Heart right ventricle (tissue), 16 donors: Measurements from ENCODE around the gene FGF2. TPM values are rescaled to one million over a fixed set of nuclear protein-coding genes. Genes with fewer than 3 reads are reported as not detected.
"Not testable (repeated sequence)": the region's sequence is repeated elsewhere in the genome, so short reads cannot be mapped to it uniquely, and the experiment has no call there.

Experiments used
- ATAC-seq, 8 donors: fragments of 200-7000 bp; cut with Tn5 transposase; one replicate each; pipeline ENCODE4 v1.9.1; 2020; ENCODE audit warnings: mild to moderate bottlenecking in 8 of 8, moderate library complexity in 8 of 8, moderate number of reproducible peaks in 1 of 8
- DNase-seq, 2 donors: peaks; one replicate each; pipeline ENCODE4 v3.0.0-alpha.2; 2020
- H3K27ac ChIP-seq, 10 donors: fragments of 200-600 bp; sonication (generic) in 2 of 10; one replicate each; pipeline versions ENCODE4 v1.5.0 to v1.8.0; 2020 to 2022; ENCODE audit warnings: mild to moderate bottlenecking in 3 of 10
- H3K27me3 ChIP-seq, 7 donors: fragments of 200-600 bp; one replicate each; pipeline ENCODE4 v1.8.0; 2021 to 2022; ENCODE audit warnings: mild to moderate bottlenecking in 2 of 7
- H3K36me3 ChIP-seq, 9 donors: fragments of 200-600 bp; sonication (generic) in 1 of 9; one replicate each; pipeline versions ENCODE4 v1.5.0 to v1.8.0; 2020 to 2022; ENCODE audit warnings: mild to moderate bottlenecking in 2 of 9
- H3K4me1 ChIP-seq, 9 donors: fragments of 200-600 bp; sonication (generic) in 1 of 9; one replicate each; pipeline versions ENCODE4 v1.5.0 to v1.8.0; 2020 to 2022; ENCODE audit warnings: mild to moderate bottlenecking in 4 of 9
- H3K4me3 ChIP-seq, 10 donors: fragments of 200-600 bp; sonication (generic) in 2 of 10; one replicate each; pipeline versions ENCODE4 v1.5.0 to v1.8.0; 2020 to 2022; ENCODE audit warnings: mild to moderate bottlenecking in 7 of 10, moderate library complexity in 2 of 10
- H3K9me3 ChIP-seq, 11 donors: fragments of 200-600 bp in 10 of 11; sonication (generic) in 2 of 11; one replicate each; pipeline versions ENCODE4 v1.5.0 to v1.8.0; 2013 to 2022; ENCODE audit warnings: mild to moderate bottlenecking in 2 of 11, control low read depth in 1 of 11, moderate library complexity in 1 of 11
- CTCF ChIP-seq, 9 donors: fragments of 200-600 bp; sonication (generic) in 2 of 9; IDR thresholded peaks; one replicate each; pipeline versions ENCODE4 v1.5.0 to v1.8.0; 2021 to 2022; ENCODE audit warnings: antibody characterized with exemption in 9 of 9, mild to moderate bottlenecking in 5 of 9, moderate library complexity in 1 of 9
- WGBS, 2 donors: extraction: QIAGEN DNeasy Blood & Tissue Kit; methylation state at CpG; one replicate each; pipeline ENCODE4 v1.1.7; 2013; ENCODE audit warnings: inconsistent platforms in 1 of 2; 5-methylcytosine and 5-hydroxymethylcytosine counted together
- intact Hi-C, 10 donors: fragments of 100-400 bp; cut with DNase I; formaldehyde crosslinking; loops; one replicate each; pipeline versions ENCODE4 v1.11.1 to v1.14.2; 2022
- polyA plus RNA-seq, 2 donors: library from polyadenylated mRNA; stranded (reverse); fragments of 200-250 nt; gene quantifications; one replicate each; pipeline ENCODE4 v1.2.3, GENCODE V29; 2013
- total RNA-seq, 10 donors: library from RNA; stranded (reverse); fragmentation: NEBNext Ultra II Directional in 3 of 10; extraction: Animal tissue kit (Norgen Biotek cat#: 25700) in 3 of 10; gene quantifications; one replicate each; pipeline versions ENCODE4 v1.2.1 to v1.2.4, GENCODE V29; 2021 to 2023
- donor health status: Arrhythmogenic right ventricular cardiomyopathy.
- donor health status: ischemic (EF 13 %, LVEDD 7.1; RV severe dilation, severe dysfunction).
- donor health status: healthy with polysubstance abuse.
- donor health status: DM: no; HTN: yes; CAD: no.
- donor health status: DM: no; HTN: no; CAD: no.
- donor health status: ischemic (EF 25% LVEDD 6.9; RV normal size, moderate dysfunction).
- donor health status: ischemic (EF 25% LVEDD 5.7; RV mildly dilated, moderate dysfunction).
- donor health status: healthy.
- donor health status: DM: yes; HTN: yes; CAD: no.
- donor health status: Ischemic cardiomyopathy.
- donor health status: ischemic (EF 35%, LVEDD 5.7; RV mildly dilated, moderate dysfunction).
- donor health status: nonischemic (EF 11% LVEDD 7.7; RV severe dilation, severe dysfunction).
- donor health status: DM: yes; HTN: yes; CAD: no.
- donor health status: PGD.
- donor health status: ischemic (EF 29% LVEDD 5.4; RV normal size, mild dysfunction).
- donor health status: nonischemic (EF 23%, LVEDD 6.1; RV moderate dilation, normal function).

Gene FGF2
- total and polyA plus RNA-seq, 12 donors = 2.9 to 8.6 (median 5.6) TPM

DNA sequence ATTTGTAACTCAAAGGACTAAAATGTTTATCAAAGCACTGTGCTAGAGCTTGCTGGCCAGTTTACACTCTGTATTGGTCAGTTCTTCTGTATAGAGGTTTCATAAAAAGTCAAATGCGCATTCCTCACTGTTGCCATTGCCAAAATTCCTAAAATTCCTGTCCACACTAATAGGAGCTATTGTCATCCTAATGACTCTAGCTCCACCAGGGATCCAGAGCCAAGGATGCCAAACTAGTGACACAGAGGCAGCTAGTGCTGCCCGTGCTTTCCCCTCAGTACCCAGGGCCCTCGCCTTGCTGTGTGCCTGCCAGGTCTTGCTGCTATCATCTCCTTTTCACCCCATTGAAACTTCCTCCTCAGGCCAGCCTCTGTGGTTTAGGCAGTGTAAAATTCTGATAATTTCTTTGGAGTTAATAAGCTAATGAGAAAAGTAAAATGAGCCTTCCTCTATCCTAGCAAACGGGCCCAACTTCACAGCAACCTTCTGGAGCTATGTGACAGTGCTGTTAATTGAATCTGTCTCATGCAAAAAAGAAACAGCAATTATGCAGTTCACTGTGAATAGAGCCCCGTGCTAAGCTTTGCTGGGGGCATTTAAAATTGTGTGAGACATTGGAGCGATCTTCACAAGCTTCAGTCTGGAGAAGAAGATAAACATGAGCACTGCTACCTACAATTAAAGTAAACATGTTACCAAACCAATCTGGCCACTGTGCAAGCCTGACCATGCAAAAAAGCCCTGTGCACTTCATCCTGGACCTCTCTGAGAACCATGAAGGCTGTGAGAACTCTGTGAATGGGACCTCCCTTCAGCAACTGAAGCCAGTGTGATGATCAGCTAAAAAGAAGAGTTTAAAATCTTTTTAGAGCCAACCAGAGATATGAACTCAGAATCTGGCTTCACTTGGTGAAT is 43.1 kb upstream of the FGF2 start:
- Histone ChIP-seq H3K4me3 (no peak overlapping the region), H3K4me1 (peaks cover 0 to 33% (median 15%) of the 10 kb centered on the region in 9 donors), H3K36me3 (no peaks in the 10 kb centered on the region), H3K27ac (peak overlapping the region; percentile 6 to 86 (median 74)), H3K9me3 (peaks cover 0 to 10% (median 0%) of the 10 kb centered on the region in 11 donors), H3K27me3 (no peaks in the 10 kb centered on the region)
- 18 to 25% methylated on average over 6 of the region's 6 CpGs for WGBS, 2 donors
- TF ChIP-seq CTCF (IDR thresholded peaks at IDR 0.05) = no peak
- peak; percentile 58 to 78 for DNase-seq
- intact Hi-C loops = no loop called here
- ATAC-seq = peak; percentile 96 to 100 (median 100)

- ATAC-seq (no peak), DNase-seq (no peak)
- H3K36me3 ChIP-seq = no peaks in the 10 kb centered on the region
- 13% methylated on average over 1 of the region's 1 CpG for WGBS, 2 donors
- TF ChIP-seq CTCF (IDR thresholded peaks at IDR 0.05) = no peak
- intact Hi-C loops = no loop called here
- no peaks in the 10 kb centered on the region for H3K27me3 ChIP-seq
- H3K4me1 ChIP-seq = peaks cover 0 to 33% (median 15%) of the 10 kb centered on the region in 9 donors
- H3K27ac ChIP-seq = peak overlapping the region in 9 of 10 donors; percentile 52 to 86 (median 77)
- no peak overlapping the region for H3K4me3 ChIP-seq
- H3K9me3 ChIP-seq = peaks cover 0 to 10% (median 0%) of the 10 kb centered on the region in 11 donors
Observed at GRCh38 chr4:122784261-122784660, 42.4 kb upstream of the FGF2 start.

DNA sequence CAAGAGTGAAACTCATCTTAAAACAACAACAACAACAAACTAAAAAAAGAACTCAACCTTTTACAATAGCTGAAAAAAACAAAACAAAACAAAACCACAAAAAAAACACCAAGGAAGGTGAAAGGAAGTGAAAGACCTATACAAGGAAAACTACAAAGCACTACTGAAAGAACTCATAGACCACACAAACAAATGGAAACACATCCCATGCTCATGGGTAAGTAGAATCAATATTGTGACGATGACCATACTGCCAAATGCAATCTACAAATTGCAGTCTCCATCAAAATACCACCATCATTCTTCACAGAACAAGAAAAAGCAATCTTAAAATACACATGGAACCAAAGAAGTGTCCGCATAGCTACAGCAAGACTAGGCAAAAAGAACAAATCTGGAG is 41.5 kb upstream of the FGF2 start:
- intact Hi-C loops = no loop called here
- 96 to 98% methylated on average over 2 of the region's 2 CpGs for WGBS, 2 donors
- Histone ChIP-seq H3K4me3 (no peak overlapping the region), H3K4me1 (peaks cover 0 to 33% (median 15%) of the 10 kb centered on the region in 9 donors), H3K27me3 (no peaks in the 10 kb centered on the region), H3K9me3 (peaks cover 0 to 2% (median 0%) of the 10 kb centered on the region in 11 donors), H3K27ac (no peak overlapping the region), H3K36me3 (no peaks in the 10 kb centered on the region)
- no peak for DNase-seq
- no peak for ATAC-seq
- TF ChIP-seq CTCF (IDR thresholded peaks at IDR 0.05) = no peak

GRCh38 chr4:122786296-122786695 is 40.3 kb upstream of the FGF2 start:
- intact Hi-C loops, H3K27me3 ChIP-seq: not testable (repeated sequence)

DNA sequence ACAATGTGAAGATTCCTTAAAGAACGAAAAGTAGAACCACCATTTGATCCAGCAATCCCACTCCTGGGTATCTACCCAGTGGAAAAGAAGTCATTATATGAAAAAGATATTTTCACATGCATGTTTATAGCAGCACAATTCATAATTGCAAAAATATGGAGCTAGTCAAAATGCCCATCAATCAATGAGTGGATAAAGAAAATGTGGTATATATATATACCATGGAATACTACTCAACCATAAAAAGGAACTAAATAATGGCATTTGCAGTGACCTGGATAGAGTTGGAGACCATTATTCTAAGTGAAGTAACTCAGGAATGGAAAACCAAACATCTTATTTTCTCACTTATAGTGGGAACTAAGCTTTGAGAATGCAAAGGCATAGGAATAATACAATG is 39.7 kb upstream of the FGF2 start:
- WGBS, 2 donors = 91 to 95% methylated on average over 1 of the region's 1 CpG
- ATAC-seq, H3K4me3 ChIP-seq, H3K36me3 ChIP-seq, intact Hi-C loops, H3K27ac ChIP-seq, H3K9me3 ChIP-seq, H3K27me3 ChIP-seq, DNase-seq: not testable (repeated sequence)
- H3K4me1 ChIP-seq = peaks cover 0 to 33% (median 15%) of the 10 kb centered on the region in 9 donors

More at GRCh38 chr4:122786296-122786695, 40.3 kb upstream of the FGF2 start:
- not testable (repeated sequence) for H3K27ac ChIP-seq, ATAC-seq, H3K9me3 ChIP-seq, H3K36me3 ChIP-seq, H3K4me3 ChIP-seq, DNase-seq
- H3K4me1 ChIP-seq = peaks cover 0 to 33% (median 15%) of the 10 kb centered on the region in 9 donors
- WGBS, 2 donors = 96 to 98% methylated on average over 4 of the region's 4 CpGs
